GM12878 (cell line): ENCODE data around the gene CHN1. TPM values are rescaled to one million over a fixed set of nuclear protein-coding genes. Genes with fewer than 3 reads are reported as not detected.

Source experiments
- ATAC-seq: fragments of 200-7000 bp; cut with Tn5 transposase; 3 replicates; pipeline ENCODE4 v1.9.1; 2020; ENCODE audit warnings: mild to moderate bottlenecking, moderate library complexity
- BruUV-seq: library from RNA; stranded (reverse); fragments of 400-500 nt; replicated peaks from 2 replicates; lab custom pipeline; 2021; lab: Mats Ljungman, UMichigan
- CTCF ChIA-PET: fragments of 300-600 bp; sonication (Branson Sonifier 250); formaldehyde crosslinking; extraction: SDS; loops from one replicate; lab custom pipeline; 2021; ENCODE audit warnings: inconsistent platforms; lab: Yijun Ruan, JAX
- POLR2A ChIA-PET: fragments of 350-600 bp; formaldehyde crosslinking; extraction: SDS; loops from one replicate; lab custom pipeline; 2021; ENCODE audit warnings: inconsistent platforms; lab: Charles Lee
- RAD21 ChIA-PET: fragments of 300-600 bp; sonication (Branson Sonifier 250); formaldehyde crosslinking; loops from one replicate; lab custom pipeline; 2023; ENCODE audit warnings: antibody characterized with exemption; ENCODE audit not compliant: unreplicated experiment; lab: Charles Lee
- SMC1A ChIA-PET: fragments of 300-600 bp; sonication (Branson Sonifier 250); formaldehyde crosslinking; loops from one replicate; lab custom pipeline; 2023; ENCODE audit not compliant: unreplicated experiment, uncharacterized antibody; lab: Charles Lee
- DNase-seq: peaks from one replicate; pipeline ENCODE4 v3.0.0-alpha.2; 2011; ENCODE audit warnings: low read depth, low spot score
- FAIRE-seq: peaks from 3 replicates; lab custom pipeline; 2011; peaks lifted over from hg19 to GRCh38; lab: Jason Lieb, UNC
- H2AFZ ChIP-seq: 2 replicates; pipeline ENCODE4 v1.6.0; 2011; ENCODE audit warnings: low read depth, low read length, control low read depth; ENCODE audit not compliant: control insufficient read depth
- H3K27ac ChIP-seq: 2 replicates; pipeline ENCODE4 v1.5.1; 2011; ENCODE audit warnings: control low read depth; ENCODE audit not compliant: control insufficient read depth, insufficient read depth
- H3K27me3 ChIP-seq, 2 experiments: replicated peaks in 1 of 2; 2 replicates each; pipeline versions ENCODE4 v1.6.0 to v1.6.1; 2011; ENCODE audit warnings: low read length in 1 of 2; ENCODE audit not compliant: control insufficient read depth in 2 of 2, insufficient read depth in 2 of 2
- H3K36me3 ChIP-seq, 2 experiments: 2 replicates each; pipeline ENCODE4 v1.5.1; 2011; ENCODE audit warnings: low read length in 1 of 2; ENCODE audit not compliant: control insufficient read depth in 2 of 2, insufficient read depth in 2 of 2
- H3K4me1 ChIP-seq: 2 replicates; pipeline ENCODE4 v1.6.1; 2011; ENCODE audit warnings: mild to moderate bottlenecking, low read length, moderate library complexity, mixed read lengths; ENCODE audit not compliant: control insufficient read depth, insufficient read depth
- H3K4me2 ChIP-seq: 2 replicates; pipeline ENCODE4 v1.6.0; 2011; ENCODE audit warnings: control low read depth; ENCODE audit not compliant: control insufficient read depth, insufficient read depth
- H3K4me3 ChIP-seq: fragments of 200-600 bp; sonication (generic); 2 replicates; pipeline ENCODE4 v1.5.1; 2016
- H3K79me2 ChIP-seq: 2 replicates; pipeline ENCODE4 v1.6.0; 2011; ENCODE audit warnings: low read length; ENCODE audit not compliant: control insufficient read depth, insufficient read depth
- H3K9ac ChIP-seq: 2 replicates; pipeline ENCODE4 v1.8.0; 2011; ENCODE audit warnings: low read length, control low read depth, mixed read lengths; ENCODE audit not compliant: control insufficient read depth, insufficient read depth
- H3K9me3 ChIP-seq: replicated peaks from 3 replicates; pipeline ENCODE4 v1.5.1; 2011; ENCODE audit warnings: mild to moderate bottlenecking, low read length; ENCODE audit not compliant: control insufficient read depth, insufficient read depth
- H4K20me1 ChIP-seq: 2 replicates; pipeline ENCODE4 v1.6.0; 2011; ENCODE audit not compliant: control insufficient read depth, insufficient read depth
- BACH1 ChIP-seq: fragments of 450-650 bp; IDR thresholded peaks from 2 replicates; pipeline ENCODE4 v1.6.1; 2017; ENCODE audit warnings: mild to moderate bottlenecking, borderline replicate concordance
- CBX3 ChIP-seq: fragments of 200-600 bp; sonication (generic); IDR thresholded peaks from 2 replicates; pipeline ENCODE4 v1.6.1; 2016; ENCODE audit warnings: low read depth, borderline replicate concordance
- CEBPZ ChIP-seq: fragments of 150-350 bp; IDR thresholded peaks from 2 replicates; pipeline ENCODE4 v1.6.1; 2016; ENCODE audit warnings: low read depth, low read length
- HCFC1 ChIP-seq: fragments of 150-350 bp; IDR thresholded peaks from 2 replicates; pipeline ENCODE4 v1.6.1; 2014; ENCODE audit warnings: low read length
- HDAC6 ChIP-seq: fragments of 200-600 bp; sonication (generic); IDR thresholded peaks from one replicate; pipeline ENCODE4 v1.8.0; 2017; ENCODE audit warnings: antibody characterized with exemption; ENCODE audit not compliant: unreplicated experiment
- MEF2B ChIP-seq: fragments of 450-650 bp; IDR thresholded peaks from 2 replicates; pipeline ENCODE4 v1.6.1; 2018; ENCODE audit warnings: mild to moderate bottlenecking, moderate library complexity; ENCODE audit not compliant: partially characterized antibody, poor library complexity, severe bottlenecking
- MTA3 ChIP-seq: IDR thresholded peaks from 2 replicates; pipeline ENCODE4 v1.6.1; 2012; ENCODE audit warnings: low read length, inconsistent platforms, borderline replicate concordance
- NFXL1 ChIP-seq: fragments of 450-650 bp; IDR thresholded peaks from 2 replicates; pipeline ENCODE4 v1.6.1; 2017; ENCODE audit warnings: antibody characterized with exemption, mild to moderate bottlenecking, borderline replicate concordance
- NRF1 ChIP-seq: conservative IDR thresholded peaks from 2 replicates; pipeline ENCODE4 v1.6.1; 2011; ENCODE audit warnings: mild to moderate bottlenecking, low read depth, low read length, improper control_type of control experiment
- RELA ChIP-seq: fragments of 450-650 bp; IDR thresholded peaks from 2 replicates; pipeline ENCODE4 v1.8.0; 2014; ENCODE audit warnings: borderline replicate concordance; ENCODE audit not compliant: partially characterized antibody
- TAF1 ChIP-seq: IDR thresholded peaks from 2 replicates; pipeline ENCODE4 v1.6.1; 2011; ENCODE audit warnings: mild to moderate bottlenecking, low read depth, low read length, borderline replicate concordance
- WGBS: methylation state at CpG from one replicate; pipeline ENCODE4 v1.1.6; 2016; ENCODE audit warnings: low lambda C conversion rate; ENCODE audit not compliant: insufficient replicate concordance, insufficient coverage; ENCODE audit errors: missing lambda C conversion rate; 5-methylcytosine and 5-hydroxymethylcytosine counted together
- in situ Hi-C: fragments of 300-500 bp; cut with MboI; formaldehyde crosslinking; loops from 9 replicates; pipeline ENCODE4 v1.14.3; 2018; ENCODE audit warnings: mixed read lengths
- intact Hi-C: fragments of 100-400 bp; cut with micrococcal nuclease; formaldehyde crosslinking; loops from one replicate; pipeline ENCODE4 v1.14.2; 2022; ENCODE audit not compliant: unreplicated experiment
- polyA plus RNA-seq, 11 experiments: library from polyadenylated mRNA; depleted of rRNA in 4 of 11; unstranded in 6 of 11; stranded (reverse) in 5 of 11; fragments of >200 nt; fragmentation: Nextera tagmentation in 4 of 11; fragmentation: Illumina TruSeq in 1 of 11; extraction: Ambion mirVana in 4 of 11; extraction: Trizol in 1 of 11; gene quantifications; 1 replicate in 1 of 11; 2 replicates in 10 of 11; pipeline versions ENCODE4 v1.2.1 to v1.2.3, GENCODE V29; 2011 to 2016; ENCODE audit warnings: inconsistent platforms in 2 of 11, missing spikeins in 2 of 11, low read depth in 1 of 11
- total RNA-seq, 4 experiments: library from RNA; depleted of rRNA in 3 of 4; stranded (reverse); fragments of >200 nt in 3 of 4; fragmentation: Illumina TruSeq in 1 of 4; extraction: Trizol in 1 of 4; gene quantifications; 2 replicates each; pipeline versions ENCODE4 v1.2.1 to v1.2.3, GENCODE V29; 2013 to 2021
- TF ChIP-seq, protein P1 (sequence below): fragments of 450-650 bp; IDR thresholded peaks from 2 replicates; pipeline ENCODE4 v1.6.1; 2017; ENCODE audit warnings: mild to moderate bottlenecking, moderate library complexity

CHN1 gene
- total and polyA plus RNA-seq, 10 of the 15 experiments (the other 5 are each of a cell fraction or from before 2014, with no cell fraction given): 0.18 to 0.92 (median 0.53) TPM; not detected in 1

GRCh38 chr2:174878537-174879147 lies 126.5 kb downstream of the CHN1 start:
- no peak for FAIRE-seq
- WGBS: 32% methylated on average over 4 of the region's 4 CpGs
- TF ChIP-seq MEF2B (no peak), TAF1 (no peak), NFXL1 (no peak), BACH1 (no peak), CBX3 (no peak), MTA3 (no peak), HCFC1 (no peak), RELA (no peak), CEBPZ (no peak), NRF1 (no peak), HDAC6 (no peak)
- TF ChIP-seq, protein P1, sequence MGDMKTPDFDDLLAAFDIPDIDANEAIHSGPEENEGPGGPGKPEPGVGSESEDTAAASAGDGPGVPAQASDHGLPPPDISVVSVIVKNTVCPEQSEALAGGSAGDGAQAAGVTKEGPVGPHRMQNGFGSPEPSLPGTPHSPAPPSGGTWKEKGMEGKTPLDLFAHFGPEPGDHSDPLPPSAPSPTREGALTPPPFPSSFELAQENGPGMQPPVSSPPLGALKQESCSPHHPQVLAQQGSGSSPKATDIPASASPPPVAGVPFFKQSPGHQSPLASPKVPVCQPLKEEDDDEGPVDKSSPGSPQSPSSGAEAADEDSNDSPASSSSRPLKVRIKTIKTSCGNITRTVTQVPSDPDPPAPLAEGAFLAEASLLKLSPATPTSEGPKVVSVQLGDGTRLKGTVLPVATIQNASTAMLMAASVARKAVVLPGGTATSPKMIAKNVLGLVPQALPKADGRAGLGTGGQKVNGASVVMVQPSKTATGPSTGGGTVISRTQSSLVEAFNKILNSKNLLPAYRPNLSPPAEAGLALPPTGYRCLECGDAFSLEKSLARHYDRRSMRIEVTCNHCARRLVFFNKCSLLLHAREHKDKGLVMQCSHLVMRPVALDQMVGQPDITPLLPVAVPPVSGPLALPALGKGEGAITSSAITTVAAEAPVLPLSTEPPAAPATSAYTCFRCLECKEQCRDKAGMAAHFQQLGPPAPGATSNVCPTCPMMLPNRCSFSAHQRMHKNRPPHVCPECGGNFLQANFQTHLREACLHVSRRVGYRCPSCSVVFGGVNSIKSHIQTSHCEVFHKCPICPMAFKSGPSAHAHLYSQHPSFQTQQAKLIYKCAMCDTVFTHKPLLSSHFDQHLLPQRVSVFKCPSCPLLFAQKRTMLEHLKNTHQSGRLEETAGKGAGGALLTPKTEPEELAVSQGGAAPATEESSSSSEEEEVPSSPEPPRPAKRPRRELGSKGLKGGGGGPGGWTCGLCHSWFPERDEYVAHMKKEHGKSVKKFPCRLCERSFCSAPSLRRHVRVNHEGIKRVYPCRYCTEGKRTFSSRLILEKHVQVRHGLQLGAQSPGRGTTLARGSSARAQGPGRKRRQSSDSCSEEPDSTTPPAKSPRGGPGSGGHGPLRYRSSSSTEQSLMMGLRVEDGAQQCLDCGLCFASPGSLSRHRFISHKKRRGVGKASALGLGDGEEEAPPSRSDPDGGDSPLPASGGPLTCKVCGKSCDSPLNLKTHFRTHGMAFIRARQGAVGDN: no peak
- CTCF ChIA-PET: interaction anchor here (0.9 to 1.8 kb wide), 2 partner anchors 8 to 12 kb away, joined by 3 to 4 read pairs; no protein-coding TSS in a partner anchor
- no peaks in the 10 kb centered on the region for H4K20me1 ChIP-seq
- H3K4me3 ChIP-seq: no peak overlapping the region
- no TSS peak for BruUV-seq
- POLR2A ChIA-PET: interaction anchor here (0.7 kb wide), 1 partner anchor 60 kb away, joined by 3 read pairs; no protein-coding TSS in a partner anchor
- no peaks in the 10 kb centered on the region for H3K4me1 ChIP-seq
- DNase-seq: no peak
- H3K36me3 ChIP-seq: no peaks in the 10 kb centered on the region
- H3K79me2 ChIP-seq: no peaks in the 10 kb centered on the region
- no peaks in the 10 kb centered on the region for H3K9me3 ChIP-seq
- no peak overlapping the region for H3K4me2 ChIP-seq
- intact Hi-C loops (no loop called here), in situ Hi-C loops (no loop called here)
- H3K27me3 ChIP-seq: no peaks in the 10 kb centered on the region
- no peak overlapping the region for H2AFZ ChIP-seq
- H3K27ac ChIP-seq: no peak overlapping the region
- SMC1A ChIA-PET: no interaction called here
- no peak overlapping the region for H3K9ac ChIP-seq
- RAD21 ChIA-PET: no interaction called here
- ATAC-seq: no peak
